Calu3 (cell line): ENCODE results near the gene MYL4. TPM values are rescaled to one million over a fixed set of nuclear protein-coding genes. Genes with fewer than 3 reads are reported as not detected.

Experiments used
- BruUV-seq: library from RNA; stranded (reverse); fragments of 400-500 nt; replicated peaks from 2 replicates; lab custom pipeline; 2021; lab: Mats Ljungman, UMichigan
- CTCF ChIA-PET: fragments of 300-600 bp; sonication (Branson Sonifier 250); formaldehyde crosslinking; loops from one replicate; lab custom pipeline; 2022; ENCODE audit warnings: antibody characterized with exemption; lab: Charles Lee
- DNase-seq: peaks from one replicate; pipeline ENCODE4 v3.0.0; 2022
- H3K27ac Mint-ChIP-seq: one replicate; pipeline ENCODE4 v1.8.0; 2022; ENCODE audit warnings: mixed read lengths; ENCODE audit not compliant: unreplicated experiment
- H3K27me3 Mint-ChIP-seq: one replicate; pipeline ENCODE4 v1.8.0; 2022; ENCODE audit warnings: mixed read lengths; ENCODE audit not compliant: unreplicated experiment
- H3K36me3 Mint-ChIP-seq: one replicate; pipeline ENCODE4 v1.8.0; 2022; ENCODE audit warnings: mild to moderate bottlenecking, moderate library complexity, mixed read lengths; ENCODE audit not compliant: insufficient read depth, unreplicated experiment
- H3K4me1 Mint-ChIP-seq: one replicate; pipeline ENCODE4 v1.8.0; 2022; ENCODE audit warnings: mild to moderate bottlenecking, low read depth, mixed read lengths; ENCODE audit not compliant: unreplicated experiment
- H3K4me3 Mint-ChIP-seq: one replicate; pipeline ENCODE4 v1.8.0; 2022; ENCODE audit warnings: mild to moderate bottlenecking, low read depth, moderate library complexity, mixed read lengths; ENCODE audit not compliant: unreplicated experiment
- H3K9me3 Mint-ChIP-seq: one replicate; pipeline ENCODE4 v1.8.0; 2022; ENCODE audit warnings: low read depth, mixed read lengths; ENCODE audit not compliant: unreplicated experiment
- intact Hi-C: fragments of 100-400 bp; cut with micrococcal nuclease; formaldehyde crosslinking; loops from one replicate; pipeline ENCODE4 v1.10.0; 2022; ENCODE audit not compliant: unreplicated experiment
- total RNA-seq: library from RNA; stranded (reverse); gene quantifications from 2 replicates; pipeline ENCODE4 v1.2.3, GENCODE V29; 2022
- TF ChIP-seq, protein P1 (sequence below): fragments of 200-600 bp; IDR thresholded peaks from one replicate; pipeline ENCODE4 v1.8.0; 2022; ENCODE audit warnings: antibody characterized with exemption; ENCODE audit not compliant: unreplicated experiment

Gene MYL4
- total RNA-seq, 1 experiment from 2014 or later: not detected

DNA sequence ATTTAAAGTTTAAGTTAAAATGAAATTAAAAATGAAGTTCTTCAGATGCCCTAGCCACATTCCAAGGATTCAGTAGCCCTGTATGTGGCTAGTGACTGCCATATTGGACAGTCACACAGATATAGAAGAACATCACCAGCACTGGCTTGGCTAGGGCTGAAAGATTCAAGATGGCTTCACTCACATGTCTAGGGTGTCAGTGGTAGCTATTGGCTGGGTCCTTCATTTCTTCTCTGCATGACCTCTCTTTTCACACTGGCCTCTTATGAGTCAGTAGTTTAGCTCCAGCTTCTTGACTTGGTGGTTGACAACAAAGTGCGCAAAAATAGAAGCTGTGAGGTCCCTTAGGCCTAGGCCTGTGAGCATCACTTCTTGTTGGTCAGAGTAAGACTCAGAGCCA is 18.4 kb upstream of the MYL4 start:
- H3K27me3 Mint-ChIP-seq: no peaks in the 10 kb centered on the region
- TF ChIP-seq, protein P1, sequence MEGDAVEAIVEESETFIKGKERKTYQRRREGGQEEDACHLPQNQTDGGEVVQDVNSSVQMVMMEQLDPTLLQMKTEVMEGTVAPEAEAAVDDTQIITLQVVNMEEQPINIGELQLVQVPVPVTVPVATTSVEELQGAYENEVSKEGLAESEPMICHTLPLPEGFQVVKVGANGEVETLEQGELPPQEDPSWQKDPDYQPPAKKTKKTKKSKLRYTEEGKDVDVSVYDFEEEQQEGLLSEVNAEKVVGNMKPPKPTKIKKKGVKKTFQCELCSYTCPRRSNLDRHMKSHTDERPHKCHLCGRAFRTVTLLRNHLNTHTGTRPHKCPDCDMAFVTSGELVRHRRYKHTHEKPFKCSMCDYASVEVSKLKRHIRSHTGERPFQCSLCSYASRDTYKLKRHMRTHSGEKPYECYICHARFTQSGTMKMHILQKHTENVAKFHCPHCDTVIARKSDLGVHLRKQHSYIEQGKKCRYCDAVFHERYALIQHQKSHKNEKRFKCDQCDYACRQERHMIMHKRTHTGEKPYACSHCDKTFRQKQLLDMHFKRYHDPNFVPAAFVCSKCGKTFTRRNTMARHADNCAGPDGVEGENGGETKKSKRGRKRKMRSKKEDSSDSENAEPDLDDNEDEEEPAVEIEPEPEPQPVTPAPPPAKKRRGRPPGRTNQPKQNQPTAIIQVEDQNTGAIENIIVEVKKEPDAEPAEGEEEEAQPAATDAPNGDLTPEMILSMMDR: no peak
- BruUV-seq: no TSS peak
- DNase-seq: no peak
- peaks cover 26% of the 10 kb centered on the region for H3K4me1 Mint-ChIP-seq
- H3K27ac Mint-ChIP-seq: no peak overlapping the region
- CTCF ChIA-PET: interaction anchor here (1.9 kb wide), 1 partner anchor 125 kb away, joined by 6 read pairs; no protein-coding TSS in a partner anchor
- H3K36me3 Mint-ChIP-seq: peaks cover 17% of the 10 kb centered on the region
- intact Hi-C loops: no loop called here
- H3K9me3 Mint-ChIP-seq: peaks cover 3% of the 10 kb centered on the region
- H3K4me3 Mint-ChIP-seq: no peak overlapping the region

DNA sequence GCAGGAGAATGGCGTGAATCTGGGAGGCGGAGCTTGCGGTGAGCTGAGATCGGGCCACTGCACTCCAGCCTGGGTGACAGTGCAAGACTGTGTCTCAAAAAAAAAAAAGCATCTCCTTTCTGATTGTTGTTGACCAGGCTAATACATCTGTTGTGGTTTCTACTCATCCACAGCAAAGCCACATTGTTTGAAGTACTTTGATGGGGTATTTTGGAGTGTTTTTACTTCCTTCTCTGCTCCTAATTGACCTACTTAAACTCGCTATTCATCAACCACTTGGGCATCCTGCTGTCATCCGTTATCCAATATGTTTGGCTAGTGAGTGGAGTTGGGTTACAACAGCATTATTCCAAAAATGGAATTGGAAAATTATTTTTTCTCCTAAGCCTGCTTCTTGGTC is 16.6 kb upstream of the MYL4 start:
- no peak for DNase-seq
- no peak overlapping the region for H3K4me3 Mint-ChIP-seq
- peaks cover 3% of the 10 kb centered on the region for H3K9me3 Mint-ChIP-seq
- TF ChIP-seq, protein P1: no peak
- H3K4me1 Mint-ChIP-seq: peaks cover 11% of the 10 kb centered on the region
- no TSS peak for BruUV-seq
- H3K27ac Mint-ChIP-seq: no peak overlapping the region
- H3K27me3 Mint-ChIP-seq: no peaks in the 10 kb centered on the region
- peaks cover 17% of the 10 kb centered on the region for H3K36me3 Mint-ChIP-seq
- intact Hi-C loops: no loop called here
- CTCF ChIA-PET: no interaction called here

DNA sequence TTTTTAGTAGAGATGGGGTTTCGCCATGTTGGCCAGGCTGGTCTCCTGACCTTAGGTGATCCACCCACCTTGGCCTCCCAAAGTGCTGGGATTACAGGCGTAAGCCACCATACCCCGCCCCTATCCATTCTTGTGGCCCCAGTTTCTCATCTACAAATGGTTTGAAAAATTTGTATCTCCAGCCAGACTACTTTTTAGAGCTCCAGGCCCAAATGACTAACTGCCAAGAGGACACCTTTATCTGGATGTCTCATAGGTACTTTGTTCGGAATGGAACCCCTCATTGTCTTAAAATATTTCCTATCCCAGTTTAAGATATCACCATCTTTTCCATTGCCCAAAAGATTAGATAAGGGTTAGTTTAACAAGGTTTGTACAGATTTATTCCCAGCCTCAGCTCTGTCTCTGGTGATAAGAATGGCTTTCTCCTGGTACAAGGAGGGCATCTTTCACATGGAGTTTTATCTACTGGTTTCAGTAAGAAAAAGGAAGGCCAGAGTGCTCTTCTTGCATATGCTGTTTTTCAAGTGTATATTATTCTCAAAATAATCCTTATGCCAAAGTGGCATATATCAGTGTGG is 15.1 kb upstream of the MYL4 start:
- TF ChIP-seq, protein P1: no peak
- CTCF ChIA-PET: no interaction called here
- H3K9me3 Mint-ChIP-seq: peaks cover 3% of the 10 kb centered on the region
- no peak overlapping the region for H3K27ac Mint-ChIP-seq
- intact Hi-C loops: no loop called here
- H3K4me3 Mint-ChIP-seq: no peak overlapping the region
- no peak for DNase-seq
- BruUV-seq: no TSS peak
- peaks cover 8% of the 10 kb centered on the region for H3K36me3 Mint-ChIP-seq
- no peaks in the 10 kb centered on the region for H3K27me3 Mint-ChIP-seq
- H3K4me1 Mint-ChIP-seq: peaks cover 11% of the 10 kb centered on the region

DNA sequence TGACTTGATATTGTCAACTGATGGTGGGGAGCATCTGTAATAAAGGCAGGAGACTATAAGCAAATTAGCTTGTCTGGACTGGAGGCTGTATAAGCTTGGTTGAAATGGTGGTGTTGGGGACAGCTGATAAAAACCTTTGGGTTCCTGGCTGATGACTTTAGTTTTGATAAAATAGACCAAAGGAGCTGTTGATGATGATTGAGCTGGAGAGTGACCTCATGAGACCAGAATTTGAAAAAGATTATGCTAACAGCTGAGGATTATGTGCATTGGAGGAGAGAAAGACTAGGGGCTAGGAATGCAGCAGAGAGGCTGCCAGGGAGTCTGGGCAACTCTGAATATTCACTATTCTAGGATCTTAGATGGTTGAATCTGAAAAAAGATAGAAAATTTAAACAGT is 11.3 kb upstream of the MYL4 start:
- Mint-ChIP-seq H3K27me3 (no peaks in the 10 kb centered on the region), H3K27ac (no peak overlapping the region), H3K4me1 (no peaks in the 10 kb centered on the region), H3K4me3 (no peak overlapping the region), H3K36me3 (no peaks in the 10 kb centered on the region), H3K9me3 (peaks cover 3% of the 10 kb centered on the region)
- TF ChIP-seq, protein P1: no peak
- BruUV-seq: no TSS peak
- DNase-seq: no peak
- intact Hi-C loops: no loop called here
- CTCF ChIA-PET: interaction anchor here (0.6 to 1.8 kb wide), 2 partner anchors 9 to 1000 kb away, joined by 4 read pairs; no protein-coding TSS in a partner anchor
